Measurements from ENCODE around the gene CYP8B1. TPM values are rescaled to one million over a fixed set of nuclear protein-coding genes. Genes with fewer than 3 reads are reported as not detected.

CYP8B1 gene
- total and polyA plus RNA-seq, 2 of the 8 experiments (the other 6 are each of a cell fraction or from before 2014, with no cell fraction given) = not detected

GRCh38 chr3:42877881-42878280 lies 2.2 kb upstream of the CYP8B1 start (continued):
- no peak for TF ChIP-seq ZNF274 (IDR thresholded peaks at IDR 0.05; ENCODE audit: borderline replicate concordance, extremely low read depth, low read length)

Data from H1 (cell line).